ENCODE results near the gene TUFT1.

The TUFT1 gene, protein sequence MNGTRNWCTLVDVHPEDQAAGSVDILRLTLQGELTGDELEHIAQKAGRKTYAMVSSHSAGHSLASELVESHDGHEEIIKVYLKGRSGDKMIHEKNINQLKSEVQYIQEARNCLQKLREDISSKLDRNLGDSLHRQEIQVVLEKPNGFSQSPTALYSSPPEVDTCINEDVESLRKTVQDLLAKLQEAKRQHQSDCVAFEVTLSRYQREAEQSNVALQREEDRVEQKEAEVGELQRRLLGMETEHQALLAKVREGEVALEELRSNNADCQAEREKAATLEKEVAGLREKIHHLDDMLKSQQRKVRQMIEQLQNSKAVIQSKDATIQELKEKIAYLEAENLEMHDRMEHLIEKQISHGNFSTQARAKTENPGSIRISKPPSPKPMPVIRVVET

GRCh38 chr1:151540021-151540981, at the start of gene TUFT1:
Gene TUFT1, plus strand, starts transcription at chr1:151540309. Its CDS starts 58 bp downstream, at chr1:151540367.
- TF ChIP-seq, protein P1, sequence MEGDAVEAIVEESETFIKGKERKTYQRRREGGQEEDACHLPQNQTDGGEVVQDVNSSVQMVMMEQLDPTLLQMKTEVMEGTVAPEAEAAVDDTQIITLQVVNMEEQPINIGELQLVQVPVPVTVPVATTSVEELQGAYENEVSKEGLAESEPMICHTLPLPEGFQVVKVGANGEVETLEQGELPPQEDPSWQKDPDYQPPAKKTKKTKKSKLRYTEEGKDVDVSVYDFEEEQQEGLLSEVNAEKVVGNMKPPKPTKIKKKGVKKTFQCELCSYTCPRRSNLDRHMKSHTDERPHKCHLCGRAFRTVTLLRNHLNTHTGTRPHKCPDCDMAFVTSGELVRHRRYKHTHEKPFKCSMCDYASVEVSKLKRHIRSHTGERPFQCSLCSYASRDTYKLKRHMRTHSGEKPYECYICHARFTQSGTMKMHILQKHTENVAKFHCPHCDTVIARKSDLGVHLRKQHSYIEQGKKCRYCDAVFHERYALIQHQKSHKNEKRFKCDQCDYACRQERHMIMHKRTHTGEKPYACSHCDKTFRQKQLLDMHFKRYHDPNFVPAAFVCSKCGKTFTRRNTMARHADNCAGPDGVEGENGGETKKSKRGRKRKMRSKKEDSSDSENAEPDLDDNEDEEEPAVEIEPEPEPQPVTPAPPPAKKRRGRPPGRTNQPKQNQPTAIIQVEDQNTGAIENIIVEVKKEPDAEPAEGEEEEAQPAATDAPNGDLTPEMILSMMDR (conservative IDR thresholded peaks at IDR 0.05): no peak
- peak; percentile 46; the same call in 1 of the 2 replicates for TF ChIP-seq ZFX (IDR thresholded peaks at IDR 0.05)
- peak within 1 kb of the TSS; percentile 83 for H3K27ac ChIP-seq

- TF ChIP-seq, protein P1 (conservative IDR thresholded peaks at IDR 0.05): no peak
- TF ChIP-seq ZFX (IDR thresholded peaks at IDR 0.05): no peak
- no peak overlapping the region for H3K27ac ChIP-seq
These were observed 48.5 kb upstream of the TUFT1 start for GRCh38 chr1:151491641-151492040.

GRCh38 chr1:151492120-151492519, 48.0 kb upstream of the TUFT1 start:
- TF ChIP-seq, protein P1 (conservative IDR thresholded peaks at IDR 0.05): no peak
- TF ChIP-seq ZFX (IDR thresholded peaks at IDR 0.05): no peak
- H3K27ac ChIP-seq: no peak overlapping the region

DNA sequence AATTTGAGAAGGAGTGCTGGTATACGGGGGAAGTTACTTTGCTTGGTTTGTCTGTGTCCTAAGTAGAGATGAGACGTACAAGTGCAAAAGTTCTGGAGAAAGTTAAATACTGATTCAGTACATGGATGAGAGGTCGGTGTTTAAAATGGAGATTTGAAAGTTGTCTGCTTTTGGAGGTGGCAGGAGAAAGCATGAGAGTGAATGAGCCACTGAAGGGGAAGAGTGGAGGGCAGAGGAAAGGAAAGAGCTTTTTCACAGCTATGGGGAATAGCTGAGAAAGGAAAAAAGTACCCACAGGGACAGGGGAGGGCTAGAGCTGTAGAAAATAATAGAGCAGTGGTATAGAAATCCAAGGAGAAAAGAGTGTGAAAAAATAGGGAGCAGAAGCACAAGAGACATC, 47.1 kb upstream of the TUFT1 start:
- TF ChIP-seq, protein P1 (conservative IDR thresholded peaks at IDR 0.05): no peak
- TF ChIP-seq ZFX (IDR thresholded peaks at IDR 0.05): no peak
- no peak overlapping the region for H3K27ac ChIP-seq

DNA sequence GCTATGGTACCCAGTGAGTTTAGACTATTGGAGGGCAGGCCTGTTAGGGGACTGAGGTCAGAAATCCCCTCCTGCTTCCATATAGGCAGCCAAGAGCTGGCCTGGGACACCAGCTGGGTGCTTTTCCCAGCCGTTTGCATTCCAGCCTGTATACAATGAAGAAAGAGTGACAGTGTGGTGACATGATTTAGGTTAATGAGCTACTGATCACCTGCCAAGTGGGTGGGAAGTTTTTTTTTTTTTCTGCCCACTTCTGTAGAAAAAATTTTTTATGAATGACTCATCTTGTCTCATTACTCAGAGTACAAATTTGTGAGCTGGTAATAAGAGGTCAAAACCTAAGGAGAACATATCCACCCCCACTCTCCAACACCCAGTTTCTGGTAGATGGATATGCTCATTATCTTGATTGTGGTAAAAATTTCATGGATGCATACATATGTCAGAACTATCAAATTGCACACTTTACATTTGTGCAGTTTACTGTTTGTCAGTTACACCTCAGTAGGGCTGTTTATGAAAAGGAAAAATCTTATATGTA, 45.3 kb upstream of the TUFT1 start:
- no peak overlapping the region for H3K27ac ChIP-seq
- no peak for TF ChIP-seq ZFX (IDR thresholded peaks at IDR 0.05)
- TF ChIP-seq, protein P1 (conservative IDR thresholded peaks at IDR 0.05): no peak

DNA sequence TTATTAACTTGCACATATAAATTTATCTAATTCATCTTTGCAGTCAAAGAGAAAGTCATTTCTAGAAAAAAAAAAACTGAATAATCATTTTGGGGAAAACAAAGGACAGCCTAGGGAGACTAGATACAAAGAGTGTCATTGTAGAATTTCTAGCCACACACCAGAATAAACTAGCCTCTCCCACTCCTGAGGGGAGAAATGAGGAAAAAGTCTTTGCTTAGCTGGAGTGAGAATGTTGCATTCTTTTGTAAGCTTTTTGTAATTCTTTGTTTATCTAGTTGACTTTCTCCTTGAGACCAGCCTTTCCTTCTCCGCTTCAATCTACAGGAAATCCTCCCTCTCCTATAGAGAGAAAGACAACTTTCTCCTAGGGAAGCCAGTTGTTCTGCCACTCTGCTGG, 44.8 kb upstream of the TUFT1 start:
- H3K27ac ChIP-seq: no peak overlapping the region
- TF ChIP-seq, protein P1 (conservative IDR thresholded peaks at IDR 0.05): no peak
- TF ChIP-seq ZFX (IDR thresholded peaks at IDR 0.05): no peak
